Measurements from ENCODE around the gene OPCML.

Gene OPCML

DNA sequence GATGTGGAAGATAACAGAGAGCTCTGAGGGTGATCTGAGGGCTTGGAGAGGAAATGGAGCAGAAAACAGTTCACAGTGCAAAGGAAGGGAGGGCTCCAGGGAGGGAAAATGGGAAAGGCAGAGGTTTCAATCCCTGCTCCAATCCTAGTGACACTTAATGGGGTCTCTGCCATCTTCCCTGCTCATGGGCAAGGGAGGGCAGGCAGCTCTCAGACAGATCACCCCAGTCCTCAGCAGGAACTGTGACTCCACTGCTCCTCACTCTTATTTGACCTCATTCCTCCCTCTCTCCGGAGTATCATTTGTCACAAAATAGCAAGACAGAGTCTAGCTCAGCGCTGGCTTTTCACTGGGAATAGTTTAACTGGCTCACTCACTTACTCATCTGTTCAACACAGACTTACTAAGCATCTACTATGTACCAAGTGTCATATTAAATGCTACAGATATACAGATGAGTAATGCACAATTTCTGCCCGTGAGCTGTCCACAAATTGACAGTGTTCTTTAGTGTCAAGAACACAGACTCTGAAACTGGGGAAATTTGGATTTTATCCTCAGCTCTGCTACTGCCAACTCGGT is 817.4 kb downstream of the OPCML start:
- ATAC-seq, result no peak
- TF ChIP-seq, protein P1, sequence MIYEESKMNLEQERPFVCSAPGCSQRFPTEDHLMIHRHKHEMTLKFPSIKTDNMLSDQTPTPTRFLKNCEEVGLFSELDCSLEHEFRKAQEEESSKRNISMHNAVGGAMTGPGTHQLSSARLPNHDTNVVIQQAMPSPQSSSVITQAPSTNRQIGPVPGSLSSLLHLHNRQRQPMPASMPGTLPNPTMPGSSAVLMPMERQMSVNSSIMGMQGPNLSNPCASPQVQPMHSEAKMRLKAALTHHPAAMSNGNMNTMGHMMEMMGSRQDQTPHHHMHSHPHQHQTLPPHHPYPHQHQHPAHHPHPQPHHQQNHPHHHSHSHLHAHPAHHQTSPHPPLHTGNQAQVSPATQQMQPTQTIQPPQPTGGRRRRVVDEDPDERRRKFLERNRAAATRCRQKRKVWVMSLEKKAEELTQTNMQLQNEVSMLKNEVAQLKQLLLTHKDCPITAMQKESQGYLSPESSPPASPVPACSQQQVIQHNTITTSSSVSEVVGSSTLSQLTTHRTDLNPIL (CRISPR knock-in tag; IDR thresholded peaks at IDR 0.05; ENCODE audit: low read depth), result no peak
- TF ChIP-seq, protein P2, sequence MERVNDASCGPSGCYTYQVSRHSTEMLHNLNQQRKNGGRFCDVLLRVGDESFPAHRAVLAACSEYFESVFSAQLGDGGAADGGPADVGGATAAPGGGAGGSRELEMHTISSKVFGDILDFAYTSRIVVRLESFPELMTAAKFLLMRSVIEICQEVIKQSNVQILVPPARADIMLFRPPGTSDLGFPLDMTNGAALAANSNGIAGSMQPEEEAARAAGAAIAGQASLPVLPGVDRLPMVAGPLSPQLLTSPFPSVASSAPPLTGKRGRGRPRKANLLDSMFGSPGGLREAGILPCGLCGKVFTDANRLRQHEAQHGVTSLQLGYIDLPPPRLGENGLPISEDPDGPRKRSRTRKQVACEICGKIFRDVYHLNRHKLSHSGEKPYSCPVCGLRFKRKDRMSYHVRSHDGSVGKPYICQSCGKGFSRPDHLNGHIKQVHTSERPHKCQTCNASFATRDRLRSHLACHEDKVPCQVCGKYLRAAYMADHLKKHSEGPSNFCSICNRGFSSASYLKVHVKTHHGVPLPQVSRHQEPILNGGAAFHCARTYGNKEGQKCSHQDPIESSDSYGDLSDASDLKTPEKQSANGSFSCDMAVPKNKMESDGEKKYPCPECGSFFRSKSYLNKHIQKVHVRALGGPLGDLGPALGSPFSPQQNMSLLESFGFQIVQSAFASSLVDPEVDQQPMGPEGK (CRISPR knock-in tag; IDR thresholded peaks at IDR 0.05; ENCODE audit: borderline replicate concordance), result no peak
- TF ChIP-seq RARB (CRISPR knock-in tag; IDR thresholded peaks at IDR 0.05), result no peak
- no peak for TF ChIP-seq ARNTL (CRISPR knock-in tag; IDR thresholded peaks at IDR 0.05; ENCODE audit: borderline replicate concordance, low read depth)
- no peak for TF ChIP-seq SNAI2 (CRISPR knock-in tag; IDR thresholded peaks at IDR 0.05)
- TF ChIP-seq PPARA (CRISPR knock-in tag; IDR thresholded peaks at IDR 0.05; ENCODE audit: borderline replicate concordance), result no peak
- no peak for TF ChIP-seq ZFP3 (CRISPR knock-in tag; IDR thresholded peaks at IDR 0.05)

GRCh38 chr11:132712466-132712865 is 819.8 kb downstream of the OPCML start:
- ATAC-seq, result no peak
- TF ChIP-seq SNAI2 (CRISPR knock-in tag; IDR thresholded peaks at IDR 0.05) (no peak), ESRRG (CRISPR knock-in tag; IDR thresholded peaks at IDR 0.05) (no peak), ISL1 (CRISPR knock-in tag; IDR thresholded peaks at IDR 0.05) (no peak), PPARA (CRISPR knock-in tag; IDR thresholded peaks at IDR 0.05; ENCODE audit: borderline replicate concordance) (no peak), ZNF8 (CRISPR knock-in tag; IDR thresholded peaks at IDR 0.05) (no peak), BACH2 (CRISPR knock-in tag; IDR thresholded peaks at IDR 0.05; ENCODE audit: borderline replicate concordance) (no peak)
- TF ChIP-seq, protein P1 (CRISPR knock-in tag; IDR thresholded peaks at IDR 0.05; ENCODE audit: low read depth), result no peak

- ATAC-seq, result no peak
- TF ChIP-seq BACH2 (CRISPR knock-in tag; IDR thresholded peaks at IDR 0.05; ENCODE audit: borderline replicate concordance) (no peak), CSDC2 (CRISPR knock-in tag; IDR thresholded peaks at IDR 0.05) (no peak), ZFP3 (CRISPR knock-in tag; IDR thresholded peaks at IDR 0.05) (no peak), SNAI2 (CRISPR knock-in tag; IDR thresholded peaks at IDR 0.05) (no peak), ESRRG (CRISPR knock-in tag; IDR thresholded peaks at IDR 0.05) (no peak), ZFP30 (CRISPR knock-in tag; IDR thresholded peaks at IDR 0.05) (no peak), TSHZ2 (CRISPR knock-in tag; IDR thresholded peaks at IDR 0.05) (no peak)
- TF ChIP-seq, protein P3, sequence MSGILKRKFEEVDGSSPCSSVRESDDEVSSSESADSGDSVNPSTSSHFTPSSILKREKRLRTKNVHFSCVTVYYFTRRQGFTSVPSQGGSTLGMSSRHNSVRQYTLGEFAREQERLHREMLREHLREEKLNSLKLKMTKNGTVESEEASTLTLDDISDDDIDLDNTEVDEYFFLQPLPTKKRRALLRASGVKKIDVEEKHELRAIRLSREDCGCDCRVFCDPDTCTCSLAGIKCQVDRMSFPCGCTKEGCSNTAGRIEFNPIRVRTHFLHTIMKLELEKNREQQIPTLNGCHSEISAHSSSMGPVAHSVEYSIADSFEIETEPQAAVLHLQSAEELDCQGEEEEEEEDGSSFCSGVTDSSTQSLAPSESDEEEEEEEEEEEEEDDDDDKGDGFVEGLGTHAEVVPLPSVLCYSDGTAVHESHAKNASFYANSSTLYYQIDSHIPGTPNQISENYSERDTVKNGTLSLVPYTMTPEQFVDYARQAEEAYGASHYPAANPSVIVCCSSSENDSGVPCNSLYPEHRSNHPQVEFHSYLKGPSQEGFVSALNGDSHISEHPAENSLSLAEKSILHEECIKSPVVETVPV (CRISPR knock-in tag; IDR thresholded peaks at IDR 0.05), result no peak
Measured at GRCh38 chr11:132704781-132705375, 827.4 kb downstream of the OPCML start.

DNA sequence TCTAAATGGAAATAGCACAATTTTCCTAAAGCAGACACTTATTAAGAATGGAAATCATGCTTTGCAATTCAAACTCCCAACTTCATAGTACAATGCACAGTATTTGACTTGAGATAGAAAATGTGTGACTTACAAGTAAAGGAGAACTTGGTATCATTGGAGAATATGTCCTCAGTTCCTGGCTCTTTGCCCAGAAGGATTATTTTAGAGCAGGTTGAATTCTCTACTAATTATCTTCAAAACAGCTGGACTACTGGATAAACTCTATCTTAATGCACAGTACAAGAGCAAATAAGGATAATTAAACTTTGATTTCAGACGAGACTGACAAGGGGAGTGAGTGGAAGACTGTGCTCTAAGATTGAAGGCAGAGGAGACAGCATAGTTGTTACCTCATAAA is 839.4 kb downstream of the OPCML start:
- no peak for TF ChIP-seq TSHZ2 (CRISPR knock-in tag; IDR thresholded peaks at IDR 0.05)
- no peak for ATAC-seq

Measured in SK-N-SH treated with all-trans-retinoic acid at 6 μM for 48 hours (cell line).